Aortic smooth muscle cell (primary cell): ENCODE data around the gene GPALPP1. TPM values are rescaled to one million over a fixed set of nuclear protein-coding genes. Genes with fewer than 3 reads are reported as not detected.

Experiments
- total RNA-seq: library from RNA; depleted of rRNA; stranded (reverse); fragments of >200 nt; gene quantifications from 2 replicates; pipeline ENCODE4 v1.2.3, GENCODE V29; 2014

The GPALPP1 gene
- total RNA-seq = 22.6 and 26.5 TPM in 2 replicates

GRCh38 chr13:44989071-44989889 lies at the start of gene GPALPP1, which contains the start of gene NUFIP1:
Gene GPALPP1 (plus strand): TSS chr13:44989538. CDS start chr13:44989655, 117 bp downstream.
Gene NUFIP1 (minus strand): TSS chr13:44989471. CDS start chr13:44989436, 35 bp downstream.

Other genes starting within 250 kb of the GPALPP1 start
- 1.7 and 2.1 TPM in 2 replicates for gene NUFIP1, start 67 bp upstream of the GPALPP1 start, total RNA-seq
- 15.2 and 17.1 TPM in 2 replicates for gene GTF2F2, start 131.0 kb downstream of the GPALPP1 start, total RNA-seq
- gene KCTD4, start 211.5 kb downstream of the GPALPP1 start, total RNA-seq = 0.13 and 0.50 TPM in 2 replicates